Activated CD8-positive, alpha-beta T cell treated with anti-CD3 and anti-CD28 coated beads for 36 hours (primary cell): ENCODE results near the gene TNS3. TPM values are rescaled to one million over a fixed set of nuclear protein-coding genes. Genes with fewer than 3 reads are reported as not detected.

Experiments
- ATAC-seq: fragments of 200-7000 bp; cut with Tn5 transposase; one replicate; pipeline ENCODE4 v1.10.0; 2021; ENCODE audit warnings: mild to moderate bottlenecking, moderate library complexity
- CTCF ChIA-PET: fragments of 350-600 bp; sonication (Branson Sonifier 250); formaldehyde crosslinking; loops from one replicate; lab custom pipeline; 2021; ENCODE audit warnings: antibody characterized with exemption; lab: Charles Lee
- POLR2A ChIA-PET: fragments of 350-600 bp; sonication (Branson Sonifier 250); formaldehyde crosslinking; loops from one replicate; lab custom pipeline; 2021; ENCODE audit warnings: antibody characterized with exemption; lab: Charles Lee
- DNase-seq: peaks from one replicate; pipeline ENCODE4 v3.0.0-alpha.2; 2020
- H3K27ac Mint-ChIP-seq: one replicate; pipeline ENCODE4 v1.8.0; 2021; ENCODE audit warnings: mild to moderate bottlenecking, mixed read lengths
- H3K27me3 Mint-ChIP-seq: one replicate; pipeline ENCODE4 v1.8.0; 2021; ENCODE audit warnings: mixed read lengths
- H3K36me3 Mint-ChIP-seq: one replicate; pipeline ENCODE4 v1.8.0; 2021; ENCODE audit warnings: low read depth, mixed read lengths
- H3K4me1 Mint-ChIP-seq: one replicate; pipeline ENCODE4 v1.8.0; 2021; ENCODE audit warnings: low read depth, mixed read lengths
- H3K4me3 Mint-ChIP-seq: one replicate; pipeline ENCODE4 v1.8.0; 2021; ENCODE audit warnings: mild to moderate bottlenecking, moderate library complexity, mixed read lengths
- H3K9me3 Mint-ChIP-seq: one replicate; pipeline ENCODE4 v1.8.0; 2021; ENCODE audit warnings: mixed read lengths
- intact Hi-C: fragments of 100-400 bp; cut with micrococcal nuclease; formaldehyde crosslinking; loops from one replicate; pipeline ENCODE4 v1.10.0; 2022
- total RNA-seq, 2 experiments: library from RNA; stranded (reverse); gene quantifications; one replicate each; pipeline ENCODE4 v1.2.3, GENCODE V29; 2021
- TF ChIP-seq, protein P1 (sequence below): fragments of 200-600 bp; IDR thresholded peaks from one replicate; pipeline ENCODE4 v1.8.0; 2022; ENCODE audit warnings: antibody characterized with exemption, mild to moderate bottlenecking

Gene TNS3
- total RNA-seq, 2 experiments from 2014 or later, result 0.04 to 0.16 TPM

DNA sequence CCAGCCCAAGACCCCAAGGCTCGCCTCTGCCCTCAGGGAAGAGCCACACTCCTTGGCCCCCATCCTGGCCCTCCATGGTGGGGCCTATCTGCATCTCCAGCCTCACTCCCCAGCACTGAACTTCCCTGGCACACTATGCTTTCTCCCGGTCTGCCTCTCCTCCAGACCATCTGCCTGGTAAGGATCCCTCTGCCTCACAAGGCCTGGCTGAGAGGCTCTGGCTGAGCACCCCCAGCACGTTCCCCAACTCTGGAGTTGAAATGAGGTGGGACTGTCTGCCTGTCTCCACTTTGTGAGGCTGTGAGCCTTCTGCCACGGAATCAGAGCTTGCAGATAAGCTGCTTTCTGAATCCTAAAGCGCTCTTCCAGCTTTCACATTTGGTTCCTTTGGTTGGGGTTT, 220.7 kb downstream of the TNS3 start:
- POLR2A ChIA-PET, result no interaction called here
- DNase-seq, result no peak
- Mint-ChIP-seq H3K4me3 (no peak overlapping the region), H3K9me3 (no peaks in the 10 kb centered on the region), H3K27me3 (no peaks in the 10 kb centered on the region), H3K4me1 (no peaks in the 10 kb centered on the region), H3K36me3 (no peaks in the 10 kb centered on the region), H3K27ac (peak overlapping the region; percentile 59)
- no peak for ATAC-seq
- intact Hi-C loops, result no loop called here
- CTCF ChIA-PET, result no interaction called here
- TF ChIP-seq, protein P1, sequence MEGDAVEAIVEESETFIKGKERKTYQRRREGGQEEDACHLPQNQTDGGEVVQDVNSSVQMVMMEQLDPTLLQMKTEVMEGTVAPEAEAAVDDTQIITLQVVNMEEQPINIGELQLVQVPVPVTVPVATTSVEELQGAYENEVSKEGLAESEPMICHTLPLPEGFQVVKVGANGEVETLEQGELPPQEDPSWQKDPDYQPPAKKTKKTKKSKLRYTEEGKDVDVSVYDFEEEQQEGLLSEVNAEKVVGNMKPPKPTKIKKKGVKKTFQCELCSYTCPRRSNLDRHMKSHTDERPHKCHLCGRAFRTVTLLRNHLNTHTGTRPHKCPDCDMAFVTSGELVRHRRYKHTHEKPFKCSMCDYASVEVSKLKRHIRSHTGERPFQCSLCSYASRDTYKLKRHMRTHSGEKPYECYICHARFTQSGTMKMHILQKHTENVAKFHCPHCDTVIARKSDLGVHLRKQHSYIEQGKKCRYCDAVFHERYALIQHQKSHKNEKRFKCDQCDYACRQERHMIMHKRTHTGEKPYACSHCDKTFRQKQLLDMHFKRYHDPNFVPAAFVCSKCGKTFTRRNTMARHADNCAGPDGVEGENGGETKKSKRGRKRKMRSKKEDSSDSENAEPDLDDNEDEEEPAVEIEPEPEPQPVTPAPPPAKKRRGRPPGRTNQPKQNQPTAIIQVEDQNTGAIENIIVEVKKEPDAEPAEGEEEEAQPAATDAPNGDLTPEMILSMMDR, result no peak

DNA sequence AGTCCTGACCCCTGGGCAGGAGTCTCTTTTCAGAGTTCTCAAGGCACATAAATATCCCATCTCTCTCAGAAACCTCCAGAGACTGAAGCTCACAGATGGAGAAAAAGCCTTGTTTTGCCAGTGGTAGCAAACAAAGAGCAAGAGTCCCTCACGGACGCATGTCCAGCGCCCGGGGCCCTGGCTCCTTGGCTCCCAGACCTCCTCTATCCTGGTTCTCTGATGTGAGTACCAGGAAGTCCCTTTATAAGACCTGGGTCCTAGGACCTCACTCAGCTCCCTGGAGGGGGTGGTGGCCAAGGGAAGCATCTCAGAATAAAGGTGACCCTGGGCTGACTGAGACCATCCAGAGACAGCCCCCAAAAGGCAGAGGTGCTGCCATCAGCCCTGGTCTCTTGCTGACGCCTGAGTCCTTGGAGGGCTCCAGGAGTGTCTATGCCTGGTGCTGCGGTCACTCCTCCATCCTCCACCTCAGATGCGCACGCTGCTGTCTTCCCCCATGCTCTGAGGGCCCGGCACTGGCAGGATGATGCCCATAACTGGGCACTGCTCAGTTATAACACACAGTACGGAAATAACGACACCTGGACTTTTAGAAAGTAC, 221.5 kb downstream of the TNS3 start:
- H3K27me3 Mint-ChIP-seq, result no peaks in the 10 kb centered on the region
- TF ChIP-seq, protein P1, result no peak
- no peaks in the 10 kb centered on the region for H3K9me3 Mint-ChIP-seq
- ChIA-PET POLR2A (no interaction called here), CTCF (no interaction called here)
- ATAC-seq, result no peak
- no peak overlapping the region for H3K4me3 Mint-ChIP-seq
- DNase-seq, result no peak
- H3K4me1 Mint-ChIP-seq, result no peaks in the 10 kb centered on the region
- no peaks in the 10 kb centered on the region for H3K36me3 Mint-ChIP-seq
- no peak overlapping the region for H3K27ac Mint-ChIP-seq
- intact Hi-C loops, result no loop called here

DNA sequence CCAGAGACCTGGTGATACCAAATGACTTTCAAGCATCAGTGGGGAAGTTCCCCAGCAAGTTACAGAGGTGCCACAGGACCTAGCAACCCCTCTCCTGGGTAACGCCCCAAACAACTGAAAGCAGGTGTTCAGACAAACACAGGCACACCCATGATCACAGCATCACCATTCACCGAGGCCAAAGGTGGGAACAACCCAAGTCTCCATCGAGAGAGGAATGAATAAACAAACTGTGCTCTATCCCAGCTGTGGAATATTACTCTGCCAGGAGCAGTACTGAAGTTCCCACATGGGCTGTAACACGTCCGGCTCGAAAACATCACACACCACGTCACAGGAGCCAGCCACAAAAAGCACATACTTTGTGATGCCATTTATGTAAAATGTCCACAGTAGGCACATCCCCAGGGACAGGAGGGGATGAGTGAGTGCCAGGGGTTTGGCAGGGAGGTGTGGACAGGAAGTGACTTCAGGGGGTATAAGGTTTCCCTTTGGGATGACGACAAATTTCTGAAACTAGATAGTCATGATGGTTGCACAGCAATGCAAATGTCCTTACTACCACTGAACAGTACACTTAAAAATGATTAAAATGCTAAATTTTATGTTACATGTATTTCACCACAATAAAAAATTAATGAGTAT, 222.8 kb downstream of the TNS3 start:
- Mint-ChIP-seq H3K27ac (no peak overlapping the region), H3K9me3 (no peaks in the 10 kb centered on the region), H3K36me3 (no peaks in the 10 kb centered on the region), H3K4me3 (no peak overlapping the region), H3K4me1 (no peaks in the 10 kb centered on the region), H3K27me3 (no peaks in the 10 kb centered on the region)
- DNase-seq, result no peak
- intact Hi-C loops, result no loop called here
- ChIA-PET POLR2A (no interaction called here), CTCF (no interaction called here)
- TF ChIP-seq, protein P1, result no peak
- ATAC-seq, result no peak

DNA sequence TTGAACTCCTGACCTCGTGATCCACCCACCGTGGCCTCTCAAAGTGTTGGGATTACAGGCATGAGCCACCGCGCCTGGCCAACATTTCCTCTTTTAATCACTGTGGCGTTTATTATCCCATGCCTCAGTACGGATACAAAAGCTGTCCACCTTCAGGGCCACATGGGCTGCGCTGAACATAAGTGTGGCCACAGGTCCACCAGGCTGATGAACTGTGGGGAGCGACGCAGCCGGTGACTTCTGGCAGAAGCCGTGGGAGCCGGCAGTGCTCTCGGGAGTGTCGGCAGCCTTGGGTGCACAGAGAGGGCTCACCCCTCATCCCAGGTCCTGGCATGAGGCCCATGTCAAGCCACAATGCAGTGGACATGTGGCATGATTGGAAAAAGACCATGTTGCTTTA, 223.6 kb downstream of the TNS3 start:
- Mint-ChIP-seq H3K4me3 (no peak overlapping the region), H3K4me1 (no peaks in the 10 kb centered on the region), H3K27ac (no peak overlapping the region), H3K9me3 (no peaks in the 10 kb centered on the region), H3K27me3 (no peaks in the 10 kb centered on the region), H3K36me3 (no peaks in the 10 kb centered on the region)
- TF ChIP-seq, protein P1, result no peak
- ATAC-seq (no peak), DNase-seq (no peak)
- ChIA-PET POLR2A (no interaction called here), CTCF (no interaction called here)
- intact Hi-C loops, result no loop called here

DNA sequence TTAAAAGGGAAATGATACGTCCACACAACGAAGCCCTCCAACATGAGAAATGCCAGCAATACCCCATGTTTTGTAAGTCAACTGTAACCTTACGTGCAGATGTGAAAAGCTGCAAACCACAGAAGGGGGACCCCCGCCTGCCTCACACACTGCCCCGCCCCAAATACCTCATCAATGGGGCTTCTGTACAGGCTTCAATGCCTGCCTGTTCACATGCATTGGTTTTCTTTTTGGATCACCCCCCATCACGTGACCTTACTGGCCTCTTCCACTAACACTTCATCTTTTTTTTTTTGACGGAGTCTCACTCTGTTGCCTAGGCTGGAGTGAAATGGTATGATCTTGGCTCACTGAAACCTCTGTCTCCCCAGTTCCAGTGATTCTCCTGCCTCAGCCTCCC, 224.0 kb downstream of the TNS3 start:
- Mint-ChIP-seq H3K4me3 (no peak overlapping the region), H3K36me3 (no peaks in the 10 kb centered on the region), H3K27me3 (no peaks in the 10 kb centered on the region), H3K9me3 (no peaks in the 10 kb centered on the region), H3K27ac (no peak overlapping the region), H3K4me1 (no peaks in the 10 kb centered on the region)
- DNase-seq, result peak; percentile 24
- no peak for ATAC-seq
- TF ChIP-seq, protein P1, result no peak
- ChIA-PET CTCF (no interaction called here), POLR2A (no interaction called here)
- intact Hi-C loops, result no loop called here
